Astrocyte (in vitro differentiated cells and primary cell): ENCODE results near the gene MEIOC.

Experiments
- EZH2 ChIP-seq: IDR thresholded peaks from 2 replicates; pipeline ENCODE4 v1.6.1; 2012; ENCODE audit warnings: mild to moderate bottlenecking, low read length, inconsistent platforms; ENCODE audit not compliant: insufficient read depth
- TF ChIP-seq, protein P1 (sequence below): IDR thresholded peaks from 2 replicates; pipeline ENCODE4 v1.5.1; 2011; ENCODE audit warnings: low read depth, mild to moderate bottlenecking, inconsistent platforms, low read length, moderate library complexity; ENCODE audit not compliant: insufficient read depth

DNA sequence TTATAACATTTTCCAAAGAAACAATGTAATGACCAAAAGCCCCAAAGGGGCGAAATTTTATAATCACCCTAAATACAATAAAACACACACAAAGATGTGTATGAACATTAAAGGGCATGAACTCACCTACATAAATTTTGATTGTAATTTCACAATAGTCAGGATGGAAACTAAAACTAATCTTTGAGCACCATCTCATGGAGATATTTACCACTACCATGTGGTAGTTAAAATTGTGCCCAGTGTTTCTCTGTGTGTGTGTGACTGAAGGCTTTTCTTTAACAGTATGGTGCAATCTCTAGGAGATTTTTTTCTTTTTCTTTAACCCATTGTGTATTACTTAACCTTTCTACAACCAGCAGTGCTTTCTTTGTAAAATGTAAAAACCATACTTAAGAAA is 19.7 kb upstream of the MEIOC start:
- TF ChIP-seq, protein P1, sequence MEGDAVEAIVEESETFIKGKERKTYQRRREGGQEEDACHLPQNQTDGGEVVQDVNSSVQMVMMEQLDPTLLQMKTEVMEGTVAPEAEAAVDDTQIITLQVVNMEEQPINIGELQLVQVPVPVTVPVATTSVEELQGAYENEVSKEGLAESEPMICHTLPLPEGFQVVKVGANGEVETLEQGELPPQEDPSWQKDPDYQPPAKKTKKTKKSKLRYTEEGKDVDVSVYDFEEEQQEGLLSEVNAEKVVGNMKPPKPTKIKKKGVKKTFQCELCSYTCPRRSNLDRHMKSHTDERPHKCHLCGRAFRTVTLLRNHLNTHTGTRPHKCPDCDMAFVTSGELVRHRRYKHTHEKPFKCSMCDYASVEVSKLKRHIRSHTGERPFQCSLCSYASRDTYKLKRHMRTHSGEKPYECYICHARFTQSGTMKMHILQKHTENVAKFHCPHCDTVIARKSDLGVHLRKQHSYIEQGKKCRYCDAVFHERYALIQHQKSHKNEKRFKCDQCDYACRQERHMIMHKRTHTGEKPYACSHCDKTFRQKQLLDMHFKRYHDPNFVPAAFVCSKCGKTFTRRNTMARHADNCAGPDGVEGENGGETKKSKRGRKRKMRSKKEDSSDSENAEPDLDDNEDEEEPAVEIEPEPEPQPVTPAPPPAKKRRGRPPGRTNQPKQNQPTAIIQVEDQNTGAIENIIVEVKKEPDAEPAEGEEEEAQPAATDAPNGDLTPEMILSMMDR: peak; percentile 74
- no peak for TF ChIP-seq EZH2
